Retinal pigment epithelial cell (primary cell): ENCODE data around the gene RYR2.

Source experiments
- DNase-seq: peaks from one replicate; pipeline ENCODE4 v3.0.0-alpha.2; 2010; ENCODE audit warnings: low read depth
- H3K4me3 ChIP-seq: 2 replicates; pipeline ENCODE4 v1.5.1; 2011; ENCODE audit warnings: mild to moderate bottlenecking, low read length, control low read depth, moderate library complexity
- TF ChIP-seq, protein P1 (sequence below): conservative IDR thresholded peaks from 2 replicates; pipeline ENCODE4 v1.5.1; 2011; ENCODE audit warnings: low read depth, low read length, control low read depth, inconsistent platforms

Gene RYR2

DNA sequence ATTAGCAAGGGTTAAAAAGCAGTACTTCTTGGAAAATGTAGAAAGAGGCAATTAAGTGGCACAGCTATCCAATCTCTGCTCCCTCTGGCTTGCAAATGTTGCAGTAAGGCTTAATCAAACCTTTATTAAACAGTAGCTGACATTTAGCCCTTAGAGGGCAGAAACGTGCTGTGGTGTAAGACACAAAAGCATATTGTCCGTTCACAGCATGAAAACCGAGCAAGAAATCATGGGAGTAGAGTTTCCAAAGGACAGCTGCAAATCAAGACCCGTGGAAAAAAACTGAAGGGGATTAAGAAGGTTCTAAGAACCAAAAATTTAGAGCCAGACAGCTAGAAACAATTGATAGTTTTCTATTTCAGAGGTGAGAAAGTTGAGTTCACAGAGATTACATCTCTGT, 835.6 kb downstream of the RYR2 start:
- H3K4me3 ChIP-seq = no peak overlapping the region
- DNase-seq = no peak
- TF ChIP-seq, protein P1, sequence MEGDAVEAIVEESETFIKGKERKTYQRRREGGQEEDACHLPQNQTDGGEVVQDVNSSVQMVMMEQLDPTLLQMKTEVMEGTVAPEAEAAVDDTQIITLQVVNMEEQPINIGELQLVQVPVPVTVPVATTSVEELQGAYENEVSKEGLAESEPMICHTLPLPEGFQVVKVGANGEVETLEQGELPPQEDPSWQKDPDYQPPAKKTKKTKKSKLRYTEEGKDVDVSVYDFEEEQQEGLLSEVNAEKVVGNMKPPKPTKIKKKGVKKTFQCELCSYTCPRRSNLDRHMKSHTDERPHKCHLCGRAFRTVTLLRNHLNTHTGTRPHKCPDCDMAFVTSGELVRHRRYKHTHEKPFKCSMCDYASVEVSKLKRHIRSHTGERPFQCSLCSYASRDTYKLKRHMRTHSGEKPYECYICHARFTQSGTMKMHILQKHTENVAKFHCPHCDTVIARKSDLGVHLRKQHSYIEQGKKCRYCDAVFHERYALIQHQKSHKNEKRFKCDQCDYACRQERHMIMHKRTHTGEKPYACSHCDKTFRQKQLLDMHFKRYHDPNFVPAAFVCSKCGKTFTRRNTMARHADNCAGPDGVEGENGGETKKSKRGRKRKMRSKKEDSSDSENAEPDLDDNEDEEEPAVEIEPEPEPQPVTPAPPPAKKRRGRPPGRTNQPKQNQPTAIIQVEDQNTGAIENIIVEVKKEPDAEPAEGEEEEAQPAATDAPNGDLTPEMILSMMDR = no peak

DNA sequence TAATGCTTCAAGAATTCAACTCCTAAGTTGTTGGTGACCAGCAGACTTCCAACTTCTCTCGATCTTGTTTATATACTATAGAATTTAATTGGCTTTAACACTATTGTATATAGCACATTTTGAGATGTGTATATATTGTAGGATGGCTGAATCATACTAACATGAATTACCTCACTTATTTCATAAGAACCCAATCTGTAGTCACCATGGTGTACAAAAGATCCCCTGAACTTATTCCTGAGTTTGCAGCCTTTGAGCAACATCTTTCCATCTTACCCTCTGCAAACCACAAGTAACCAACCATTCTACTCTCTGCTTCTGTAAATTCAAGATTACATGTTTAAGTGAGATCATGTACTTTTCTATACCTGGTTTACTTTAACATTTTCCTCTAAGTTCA, 836.4 kb downstream of the RYR2 start:
- no peak for DNase-seq
- TF ChIP-seq, protein P1 = no peak
- no peak overlapping the region for H3K4me3 ChIP-seq

DNA sequence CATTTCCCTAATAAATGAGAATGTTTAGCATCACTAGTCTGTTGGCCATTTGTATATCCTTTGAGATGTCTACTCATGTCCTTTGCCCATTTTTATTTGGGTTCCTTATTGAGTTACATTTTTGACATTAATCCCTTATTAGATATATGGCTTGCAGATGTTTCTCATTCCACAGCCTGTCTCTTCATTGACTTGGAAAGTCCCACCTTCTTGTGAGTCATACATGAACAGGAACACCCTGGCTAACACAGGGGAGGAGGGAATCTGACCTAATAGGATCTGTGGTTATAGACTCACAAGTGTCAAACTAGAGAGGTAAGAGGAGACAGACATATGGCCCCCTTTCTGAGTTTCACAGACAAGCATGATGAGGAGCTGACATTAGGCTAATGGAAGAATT, 837.2 kb downstream of the RYR2 start:
- H3K4me3 ChIP-seq = no peak overlapping the region
- TF ChIP-seq, protein P1 = no peak
- no peak for DNase-seq
